Heart left ventricle (tissue), 16 donors: ENCODE measurements around the gene TAF13. TPM values are rescaled to one million over a fixed set of nuclear protein-coding genes. Genes with fewer than 3 reads are reported as not detected.

ENCODE experiments used
- ATAC-seq, 4 donors: fragments of 200-7000 bp; cut with Tn5 transposase; one replicate each; pipeline ENCODE4 v1.9.1; 2020 to 2022; ENCODE audit warnings: moderate library complexity in 4 of 4, mild to moderate bottlenecking in 3 of 4, moderate number of reproducible peaks in 1 of 4
- DNase-seq, 5 donors: peaks; one replicate each; pipeline ENCODE4 v3.0.0-alpha.2; 2020
- H3K27ac ChIP-seq, 12 donors: fragments of 200-600 bp; sonication (generic) in 4 of 12; one replicate each; pipeline versions ENCODE4 v1.5.0 to v1.8.0; 2016 to 2022; ENCODE audit warnings: mild to moderate bottlenecking in 2 of 12
- H3K27me3 ChIP-seq, 9 donors: fragments of 200-600 bp; sonication (generic) in 2 of 9; one replicate each; pipeline versions ENCODE4 v1.5.1 to v1.8.0; 2016 to 2022; ENCODE audit warnings: mild to moderate bottlenecking in 3 of 9
- H3K36me3 ChIP-seq, 9 donors: fragments of 200-600 bp; sonication (generic) in 2 of 9; one replicate each; pipeline versions ENCODE4 v1.5.0 to v1.8.0; 2018 to 2022; ENCODE audit warnings: mild to moderate bottlenecking in 2 of 9
- H3K4me1 ChIP-seq, 12 donors: fragments of 200-600 bp; sonication (generic) in 4 of 12; one replicate each; pipeline versions ENCODE4 v1.5.0 to v1.8.0; 2016 to 2022; ENCODE audit warnings: mild to moderate bottlenecking in 3 of 12
- H3K4me3 ChIP-seq, 12 donors: fragments of 200-600 bp; sonication (generic) in 4 of 12; one replicate each; pipeline versions ENCODE4 v1.5.0 to v1.8.0; 2017 to 2022; ENCODE audit warnings: mild to moderate bottlenecking in 9 of 12, moderate library complexity in 4 of 12
- H3K9me3 ChIP-seq, 12 donors: fragments of 200-600 bp; sonication (generic) in 4 of 12; one replicate each; pipeline versions ENCODE4 v1.5.0 to v1.8.0; 2016 to 2022; ENCODE audit warnings: mild to moderate bottlenecking in 1 of 12
- POLR2A ChIP-seq, 2 donors: fragments of 450-650 bp; IDR thresholded peaks; one replicate each; pipeline ENCODE4 v1.6.1; 2017; ENCODE audit warnings: antibody characterized with exemption in 2 of 2, mild to moderate bottlenecking in 2 of 2, moderate library complexity in 2 of 2
- WGBS, 4 donors: extraction: QIAGEN DNeasy Blood & Tissue Kit in 2 of 4; methylation state at CpG; one replicate each; pipeline versions ENCODE4 v1.1.5 to v1.1.7; 2013 to 2018; 5-methylcytosine and 5-hydroxymethylcytosine counted together
- intact Hi-C, 10 donors: fragments of 100-400 bp; cut with DNase I; formaldehyde crosslinking; loops; one replicate each; pipeline versions ENCODE4 v1.11.1 to v1.14.2; 2022
- polyA plus RNA-seq, 2 donors: library from polyadenylated mRNA; stranded (reverse); fragments of 200-250 nt; gene quantifications; one replicate each; pipeline ENCODE4 v1.2.3, GENCODE V29; 2013
- total RNA-seq, 9 donors: library from RNA; depleted of rRNA in 2 of 9; stranded (reverse); fragments of >200 nt in 2 of 9; fragmentation: NEBNext Ultra II Directional in 3 of 9; extraction: Animal tissue kit (Norgen Biotek cat#: 25700) in 3 of 9; gene quantifications; one replicate each; pipeline versions ENCODE4 v1.1.0 to v1.2.4, GENCODE V29; 2016 to 2023
- TF ChIP-seq, protein P1 (sequence below), 12 donors: fragments of 200-600 bp; sonication (generic) in 4 of 12; IDR thresholded peaks; one replicate each; pipeline versions ENCODE4 v1.5.0 to v1.8.0; 2018 to 2022; ENCODE audit warnings: antibody characterized with exemption in 12 of 12, mild to moderate bottlenecking in 5 of 12
- donor health status: ischemic (EF 13 %, LVEDD 7.1; RV severe dilation, severe dysfunction).
- donor health status: healthy with polysubstance abuse.
- donor health status: DM: no; HTN: yes; CAD: no.
- donor health status: DM: no; HTN: no; CAD: no.
- donor health status: ischemic (EF 25% LVEDD 6.9; RV normal size, moderate dysfunction).
- donor health status: ischemic (EF 25% LVEDD 5.7; RV mildly dilated, moderate dysfunction).
- donor health status: healthy.
- donor health status: DM: yes; HTN: yes; CAD: no.
- donor health status: ischemic (EF 35%, LVEDD 5.7; RV mildly dilated, moderate dysfunction).
- donor health status: nonischemic (EF 11% LVEDD 7.7; RV severe dilation, severe dysfunction).
- donor health status: DM: yes; HTN: yes; CAD: no.
- donor health status: PGD.
- donor health status: ischemic (EF 29% LVEDD 5.4; RV normal size, mild dysfunction).
- donor health status: nonischemic (EF 23%, LVEDD 6.1; RV moderate dilation, normal function).

Gene TAF13
- total and polyA plus RNA-seq, 11 donors, result 34.8 to 83.9 (median 55.4) TPM

- no peak for TF ChIP-seq POLR2A (IDR thresholded peaks at IDR 0.05)
- TF ChIP-seq, protein P1, sequence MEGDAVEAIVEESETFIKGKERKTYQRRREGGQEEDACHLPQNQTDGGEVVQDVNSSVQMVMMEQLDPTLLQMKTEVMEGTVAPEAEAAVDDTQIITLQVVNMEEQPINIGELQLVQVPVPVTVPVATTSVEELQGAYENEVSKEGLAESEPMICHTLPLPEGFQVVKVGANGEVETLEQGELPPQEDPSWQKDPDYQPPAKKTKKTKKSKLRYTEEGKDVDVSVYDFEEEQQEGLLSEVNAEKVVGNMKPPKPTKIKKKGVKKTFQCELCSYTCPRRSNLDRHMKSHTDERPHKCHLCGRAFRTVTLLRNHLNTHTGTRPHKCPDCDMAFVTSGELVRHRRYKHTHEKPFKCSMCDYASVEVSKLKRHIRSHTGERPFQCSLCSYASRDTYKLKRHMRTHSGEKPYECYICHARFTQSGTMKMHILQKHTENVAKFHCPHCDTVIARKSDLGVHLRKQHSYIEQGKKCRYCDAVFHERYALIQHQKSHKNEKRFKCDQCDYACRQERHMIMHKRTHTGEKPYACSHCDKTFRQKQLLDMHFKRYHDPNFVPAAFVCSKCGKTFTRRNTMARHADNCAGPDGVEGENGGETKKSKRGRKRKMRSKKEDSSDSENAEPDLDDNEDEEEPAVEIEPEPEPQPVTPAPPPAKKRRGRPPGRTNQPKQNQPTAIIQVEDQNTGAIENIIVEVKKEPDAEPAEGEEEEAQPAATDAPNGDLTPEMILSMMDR (IDR thresholded peaks at IDR 0.05), result no peak
- H3K4me3 ChIP-seq, result no peak overlapping the region
- 75 to 93% (median 87%) methylated on average over 1 of the region's 1 CpG for WGBS, 4 donors
Observed at GRCh38 chr1:109078317-109078716, 2.5 kb upstream of the TAF13 start.

GRCh38 chr1:109069294-109069693, 6.5 kb downstream of the TAF13 start:
- H3K4me1 ChIP-seq, result peaks cover 0 to 10% (median under 1%) of the 10 kb centered on the region in 12 donors
- intact Hi-C loops, result no loop called here
- peaks cover 0 to 78% (median 52%) of the 10 kb centered on the region in 9 donors for H3K36me3 ChIP-seq
- TF ChIP-seq POLR2A (IDR thresholded peaks at IDR 0.05), result no peak
- TF ChIP-seq, protein P1 (IDR thresholded peaks at IDR 0.05), result no peak
- H3K4me3 ChIP-seq, result no peak overlapping the region
- H3K9me3 ChIP-seq, result no peaks in the 10 kb centered on the region
- H3K27me3 ChIP-seq, result no peaks in the 10 kb centered on the region
- H3K27ac ChIP-seq, result no peak overlapping the region
- ATAC-seq (no peak), DNase-seq (no peak)
- 86 to 94% (median 89%) methylated on average over 1 of the region's 1 CpG for WGBS, 4 donors

More at GRCh38 chr1:109078317-109078716, 2.5 kb upstream of the TAF13 start:
- DNase-seq, result no peak
- Histone ChIP-seq H3K27me3 (no peaks in the 10 kb centered on the region), H3K36me3 (peaks cover 0 to 4% (median 0%) of the 10 kb centered on the region in 9 donors), H3K9me3 (no peaks in the 10 kb centered on the region), H3K4me1 (peaks cover 3 to 29% (median 21%) of the 10 kb centered on the region in 12 donors), H3K27ac (peak overlapping the region in 2 of 12 donors; percentile 29 to 83)
- no peak for ATAC-seq
- intact Hi-C loops, result loop anchor here in 1 of 10 donors (5.0 kb wide), 1 partner anchor 36 kb away; the partner anchor contains the start of gene WDR47

- Histone ChIP-seq H3K36me3 (peaks cover 0 to 92% (median 66%) of the 10 kb centered on the region in 9 donors), H3K4me3 (no peak overlapping the region), H3K27ac (no peak overlapping the region), H3K4me1 (peaks cover 0 to 9% (median 0%) of the 10 kb centered on the region in 12 donors), H3K9me3 (no peaks in the 10 kb centered on the region), H3K27me3 (no peaks in the 10 kb centered on the region)
- no peak for DNase-seq
- intact Hi-C loops, result no loop called here
- 80 to 84% (median 82%) methylated on average over 8 of the region's 8 CpGs for WGBS, 4 donors
- no peak for TF ChIP-seq POLR2A (IDR thresholded peaks at IDR 0.05)
- TF ChIP-seq, protein P1 (IDR thresholded peaks at IDR 0.05), result no peak
- no peak for ATAC-seq
Observed at GRCh38 chr1:109067883-109068282, 7.9 kb downstream of the TAF13 start.

DNA sequence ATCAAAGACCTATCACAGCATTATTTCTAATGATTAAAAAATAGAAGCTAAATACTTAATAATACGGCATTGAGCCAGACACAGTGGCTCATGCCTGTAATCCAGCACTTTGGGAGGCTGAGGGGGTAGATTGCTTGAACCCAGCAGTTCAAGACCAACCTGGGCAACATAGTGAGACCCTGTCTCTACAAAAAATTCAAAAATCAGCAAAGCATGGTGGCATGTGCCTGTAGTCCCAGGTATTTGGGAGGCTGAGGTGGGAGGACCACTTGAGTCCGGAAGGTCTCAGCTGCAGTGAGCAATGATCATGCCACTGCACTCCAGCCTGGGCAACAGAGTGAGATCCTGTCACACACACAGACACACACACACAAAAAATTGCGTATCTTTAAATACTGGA, 10.7 kb downstream of the TAF13 start:
- ATAC-seq (no peak), DNase-seq (no peak)
- Histone ChIP-seq H3K36me3 (peaks cover 0 to 78% (median 66%) of the 10 kb centered on the region in 9 donors), H3K4me3 (no peak overlapping the region), H3K27me3 (no peaks in the 10 kb centered on the region), H3K9me3 (no peaks in the 10 kb centered on the region), H3K27ac (no peak overlapping the region), H3K4me1 (peaks cover 0 to 11% (median 0%) of the 10 kb centered on the region in 12 donors)
- WGBS, 4 donors, result 95 to 98% (median 96%) methylated on average over 3 of the region's 3 CpGs
- TF ChIP-seq POLR2A (IDR thresholded peaks at IDR 0.05), result no peak
- TF ChIP-seq, protein P1 (IDR thresholded peaks at IDR 0.05), result no peak
- intact Hi-C loops, result no loop called here
